ENCODE data around the gene C9orf78.

The C9orf78 gene

GRCh38 chr9:129867136-129868022 lies 32.3 kb upstream of the C9orf78 start:
- DNase-seq: no peak

DNA sequence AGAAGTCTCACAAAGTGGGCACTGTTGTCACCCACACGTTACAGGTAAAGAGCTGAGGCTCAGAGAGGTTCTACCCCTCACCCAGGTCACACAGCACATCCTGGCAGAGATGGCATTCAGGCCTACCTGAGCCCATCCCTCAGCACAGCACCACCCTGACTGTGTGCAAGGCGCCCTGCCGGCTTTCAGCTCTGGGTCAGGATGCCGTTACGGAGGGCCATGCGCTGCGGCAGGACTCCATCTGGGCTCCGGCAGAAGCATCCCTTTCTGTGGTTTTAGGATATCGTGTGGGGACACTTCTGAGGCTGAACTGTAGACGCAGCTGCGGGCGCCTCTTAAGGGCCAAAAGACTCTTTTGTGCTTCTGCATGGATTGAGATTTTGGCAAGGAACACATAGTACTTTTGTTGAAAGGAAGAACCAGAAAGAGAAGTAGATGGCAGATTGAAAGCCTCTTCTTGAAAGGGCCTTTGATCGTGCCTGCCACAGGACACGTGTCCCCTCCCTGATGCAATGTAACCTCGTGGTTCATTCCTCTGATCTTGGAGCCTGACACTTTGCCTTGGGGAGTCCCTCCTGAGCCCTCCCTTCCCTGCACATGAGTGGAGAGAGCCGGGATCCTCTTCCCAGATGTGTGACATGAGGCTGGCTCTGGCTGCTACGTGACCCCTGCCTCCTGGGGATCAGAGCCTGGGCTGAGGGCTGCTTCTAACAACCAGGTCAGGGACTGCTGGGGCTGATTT lies 31.5 kb upstream of the C9orf78 start:
- no peak for DNase-seq

DNA sequence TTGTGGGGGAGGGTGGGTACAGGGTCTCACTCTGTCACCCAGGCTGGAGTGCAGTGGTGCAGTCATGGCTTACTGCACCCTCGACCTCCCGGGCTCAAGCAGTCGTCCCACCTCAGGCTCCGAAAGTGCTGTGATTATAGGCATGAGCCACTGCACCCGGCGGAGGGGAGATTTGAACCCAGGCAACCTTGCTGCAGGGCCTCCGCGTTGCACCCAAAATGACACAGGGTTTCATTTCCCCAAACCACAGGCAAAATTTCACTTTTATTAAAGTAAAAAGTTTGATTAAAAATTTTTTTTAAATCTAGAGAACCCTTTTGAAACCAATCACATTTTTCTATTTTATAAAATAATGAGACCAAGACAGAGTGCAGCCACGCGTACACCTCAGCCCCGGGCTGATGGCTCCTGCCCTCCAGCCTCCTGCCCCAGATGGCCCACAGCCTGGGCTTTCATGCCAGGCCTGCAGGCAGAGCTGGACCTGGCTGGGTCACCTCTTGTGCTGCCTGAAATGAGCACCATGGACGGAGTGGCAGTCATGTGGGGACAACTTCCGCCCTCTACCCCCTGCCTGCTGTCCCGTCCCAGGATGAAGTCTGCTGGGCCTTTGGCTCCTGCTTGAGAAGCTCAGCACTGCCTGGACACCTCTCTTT lies 30.7 kb upstream of the C9orf78 start:
- no peak for DNase-seq

DNA sequence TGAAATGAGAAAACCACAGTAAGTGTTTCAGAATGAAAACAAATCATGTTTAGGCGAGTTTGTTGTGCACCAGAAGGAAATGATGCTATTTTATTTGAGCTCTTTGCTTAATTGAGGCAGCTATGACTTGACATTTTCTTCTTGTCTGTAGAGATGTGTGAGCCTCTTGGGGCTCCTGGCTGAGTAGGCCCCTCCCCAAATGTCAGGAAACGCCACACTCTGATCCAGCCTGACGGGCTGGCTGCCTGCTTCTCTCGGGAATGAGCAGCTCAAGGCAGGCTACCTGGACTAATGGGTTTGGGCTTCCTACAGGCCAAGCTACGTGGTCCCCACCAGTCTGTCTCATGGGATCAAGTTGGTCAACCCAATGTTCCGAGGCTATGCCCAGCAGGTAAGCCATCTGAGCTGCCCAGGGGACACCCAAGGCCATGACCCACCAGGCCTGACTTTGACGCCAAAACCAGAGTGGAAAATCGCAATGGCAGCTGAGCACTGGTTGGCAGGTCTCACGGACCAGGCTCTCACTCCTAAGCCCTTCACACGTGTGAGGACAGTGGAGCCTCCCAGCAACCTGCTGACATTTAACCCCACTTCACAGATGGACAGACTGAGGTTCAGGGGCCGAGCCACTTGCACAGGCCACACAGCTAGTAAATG lies 30.0 kb upstream of the C9orf78 start:
- DNase-seq: no peak

DNA sequence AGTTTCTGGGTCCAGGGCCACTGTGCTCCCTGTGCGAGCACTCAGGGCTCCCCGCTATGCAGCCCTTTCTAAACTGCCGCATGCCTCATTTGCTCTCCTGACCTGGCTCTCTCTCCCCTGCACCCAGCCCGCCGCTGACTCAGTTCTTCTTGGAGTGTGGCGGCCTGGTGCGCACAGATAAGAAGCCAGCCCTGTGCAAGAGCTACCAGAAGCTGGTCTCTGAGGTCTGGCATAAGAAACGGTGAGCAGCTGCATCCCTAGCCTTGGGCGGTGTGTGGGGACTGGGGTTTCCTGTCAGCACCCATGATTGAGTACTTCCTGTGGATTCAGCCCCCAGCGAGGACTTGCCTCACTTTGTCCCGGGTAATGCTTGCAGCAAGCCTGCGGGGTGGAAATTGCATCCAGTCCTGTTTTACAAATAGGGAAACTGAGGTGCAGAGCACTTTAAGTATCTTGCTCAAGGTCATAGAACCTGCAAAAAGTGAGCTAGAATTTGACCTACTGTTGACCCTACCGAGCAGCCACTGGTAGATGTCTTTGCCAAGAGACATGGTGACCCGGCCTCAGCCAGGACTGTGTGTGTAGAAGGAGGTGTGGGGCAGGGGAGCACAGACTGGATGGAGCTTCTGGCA lies 28.1 kb upstream of the C9orf78 start:
- no peak for DNase-seq

- DNase-seq: no peak
These were observed 26.4 kb upstream of the C9orf78 start for GRCh38 chr9:129861447-129861827.

- DNase-seq: no peak
These were observed 25.8 kb upstream of the C9orf78 start for GRCh38 chr9:129860653-129861446.

- no peak for DNase-seq
These were observed 23.3 kb upstream of the C9orf78 start for GRCh38 chr9:129858167-129858962.

DNA sequence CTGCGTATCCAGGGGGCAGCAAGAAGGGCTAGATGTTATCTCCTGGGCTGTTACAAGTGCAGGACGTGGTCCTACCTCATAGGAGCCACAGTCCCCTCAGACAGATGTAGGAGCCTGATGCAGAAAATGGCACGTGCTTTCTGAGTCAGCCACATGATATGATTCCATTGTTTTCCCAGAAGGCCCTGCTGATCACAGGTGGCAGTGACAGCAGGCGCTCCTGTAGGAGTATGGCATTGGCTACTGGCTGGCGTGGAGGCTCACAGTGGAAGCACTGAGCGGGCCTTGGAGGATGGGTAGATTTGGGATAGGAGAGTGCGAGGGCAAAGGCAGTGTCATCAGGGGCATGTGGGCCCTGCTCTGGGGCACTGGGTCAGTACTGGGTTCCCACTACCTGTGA lies 22.1 kb upstream of the C9orf78 start:
- no peak for DNase-seq

GRCh38 chr9:129854588-129855110 lies 19.6 kb upstream of the C9orf78 start:
- DNase-seq: no peak

- DNase-seq: no peak
These were observed 18.5 kb upstream of the C9orf78 start for GRCh38 chr9:129853614-129854013.

GRCh38 chr9:129852579-129852978 lies 17.5 kb upstream of the C9orf78 start:
- DNase-seq: no peak

- DNase-seq: no peak
These were observed 16.7 kb upstream of the C9orf78 start for GRCh38 chr9:129851821-129852220.

- DNase-seq: no peak
These were observed 15.9 kb upstream of the C9orf78 start for GRCh38 chr9:129850821-129851550.

DNA sequence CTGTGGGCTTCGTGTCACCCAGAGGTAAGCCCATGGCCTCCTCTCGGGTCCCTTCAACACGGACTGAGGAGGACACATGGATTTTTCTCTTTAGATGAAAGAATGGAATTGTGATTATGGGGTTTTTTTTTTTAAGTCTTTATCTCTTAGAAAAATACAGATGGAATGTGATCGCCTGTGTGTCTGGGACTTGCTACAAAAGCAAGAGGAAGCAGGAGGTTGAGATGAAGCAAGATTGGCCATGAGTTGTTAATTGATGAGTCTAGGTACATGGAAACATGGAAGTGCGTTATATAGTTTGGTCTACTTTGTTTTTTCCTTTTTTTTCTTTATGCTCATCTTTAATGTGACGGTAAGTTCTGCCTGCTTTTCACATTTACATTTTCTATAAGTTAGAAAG lies 14.8 kb upstream of the C9orf78 start:
- no peak for DNase-seq

GRCh38 chr9:129848712-129849441 lies 13.8 kb upstream of the C9orf78 start:
- no peak for DNase-seq

- no peak for DNase-seq
These were observed 10.3 kb upstream of the C9orf78 start for GRCh38 chr9:129845373-129845772.

GRCh38 chr9:129841071-129841470 lies 6.0 kb upstream of the C9orf78 start:
- DNase-seq: no peak

DNA sequence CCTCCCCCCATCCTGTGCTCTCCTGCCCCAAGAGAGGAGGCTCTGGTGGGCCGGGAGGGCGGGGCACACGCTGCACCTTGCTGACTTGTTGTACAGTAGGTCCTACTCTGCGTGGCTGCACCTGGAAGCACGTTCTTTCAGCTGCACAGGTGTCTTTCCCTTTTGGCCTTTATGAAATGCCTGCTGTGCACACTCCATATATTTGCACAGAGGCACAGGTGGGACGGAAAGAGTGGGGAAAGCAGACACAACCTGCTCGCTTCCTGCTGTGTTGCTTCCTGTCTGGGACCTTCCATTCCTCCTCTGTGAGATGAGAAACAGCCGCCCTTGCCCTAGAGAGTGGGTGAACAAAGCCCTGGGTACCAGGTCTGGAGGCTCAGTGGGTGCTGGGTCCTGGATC lies 5.0 kb upstream of the C9orf78 start:
- no peak for DNase-seq
